ENCODE data around the gene PDZRN3.

DNA sequence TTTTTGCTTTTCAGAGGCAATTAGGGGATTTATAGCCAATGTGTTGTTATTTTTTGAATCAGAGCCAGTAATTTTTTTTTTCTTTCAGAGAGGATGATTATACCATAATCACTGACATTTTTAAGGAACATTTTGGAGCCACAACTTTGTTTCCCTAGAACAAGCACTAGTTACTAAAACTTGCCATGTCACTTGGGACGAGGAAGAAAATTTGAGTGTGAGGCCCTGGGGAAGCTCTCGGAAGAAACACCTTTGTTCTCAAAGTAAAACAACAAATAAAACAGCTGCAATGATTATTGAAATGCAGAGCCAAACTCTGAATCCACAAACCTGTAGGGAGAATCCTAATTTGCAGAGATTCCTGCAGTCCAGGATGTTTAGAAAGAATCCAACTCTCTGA, 69.7 kb downstream of the PDZRN3 start:
- TF ChIP-seq, protein P1, sequence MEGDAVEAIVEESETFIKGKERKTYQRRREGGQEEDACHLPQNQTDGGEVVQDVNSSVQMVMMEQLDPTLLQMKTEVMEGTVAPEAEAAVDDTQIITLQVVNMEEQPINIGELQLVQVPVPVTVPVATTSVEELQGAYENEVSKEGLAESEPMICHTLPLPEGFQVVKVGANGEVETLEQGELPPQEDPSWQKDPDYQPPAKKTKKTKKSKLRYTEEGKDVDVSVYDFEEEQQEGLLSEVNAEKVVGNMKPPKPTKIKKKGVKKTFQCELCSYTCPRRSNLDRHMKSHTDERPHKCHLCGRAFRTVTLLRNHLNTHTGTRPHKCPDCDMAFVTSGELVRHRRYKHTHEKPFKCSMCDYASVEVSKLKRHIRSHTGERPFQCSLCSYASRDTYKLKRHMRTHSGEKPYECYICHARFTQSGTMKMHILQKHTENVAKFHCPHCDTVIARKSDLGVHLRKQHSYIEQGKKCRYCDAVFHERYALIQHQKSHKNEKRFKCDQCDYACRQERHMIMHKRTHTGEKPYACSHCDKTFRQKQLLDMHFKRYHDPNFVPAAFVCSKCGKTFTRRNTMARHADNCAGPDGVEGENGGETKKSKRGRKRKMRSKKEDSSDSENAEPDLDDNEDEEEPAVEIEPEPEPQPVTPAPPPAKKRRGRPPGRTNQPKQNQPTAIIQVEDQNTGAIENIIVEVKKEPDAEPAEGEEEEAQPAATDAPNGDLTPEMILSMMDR (IDR thresholded peaks at IDR 0.05) = no peak
- TF ChIP-seq RAD21 (conservative IDR thresholded peaks at IDR 0.05 in 1 of 2, IDR thresholded peaks at IDR 0.05 in 1 of 2) = no peak
- no peak for TF ChIP-seq KDM1A (IDR thresholded peaks at IDR 0.05; ENCODE audit: low read depth)
